HG03571 (cell line): ENCODE results near the gene RPS5.
"Not testable (repeated sequence)": the region's sequence is repeated elsewhere in the genome, so short reads cannot be mapped to it uniquely, and the experiment has no call there.

Experiments used
- ATAC-seq: cut with Tn5 transposase; IDR thresholded peaks from one replicate; pipeline ENCODE4 v1.9.1; 2021; ENCODE audit not compliant: unreplicated experiment

RPS5 gene

DNA sequence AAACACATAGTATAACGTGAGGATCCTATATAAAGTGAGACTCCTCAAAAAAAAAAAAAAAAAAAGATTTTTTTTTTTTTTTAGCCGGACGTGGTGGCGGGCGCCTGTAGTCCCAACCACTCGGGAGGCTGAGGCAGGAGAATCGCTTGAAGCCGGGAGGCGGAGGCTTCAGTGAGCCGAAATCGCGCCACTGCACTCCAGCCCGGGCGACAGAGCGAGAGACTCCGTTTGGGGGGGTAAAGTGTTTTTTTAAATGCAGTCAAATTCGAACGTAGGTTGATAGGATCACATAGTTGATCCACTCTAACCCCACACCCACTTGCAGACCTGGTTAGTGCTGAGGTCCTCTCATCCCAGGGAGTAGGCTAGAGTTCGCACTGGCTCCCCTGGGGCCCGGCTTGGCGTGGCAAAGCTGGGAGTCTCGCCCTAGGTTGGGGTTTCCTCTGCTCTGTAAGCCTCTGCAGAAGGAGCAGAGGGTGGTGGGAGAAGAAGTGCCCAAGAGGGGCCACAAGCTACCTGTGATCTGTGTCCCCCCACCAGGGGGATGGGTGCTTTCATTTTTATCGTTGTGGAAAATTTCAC, 14.9 kb downstream of the RPS5 start:
- no peak for ATAC-seq

DNA sequence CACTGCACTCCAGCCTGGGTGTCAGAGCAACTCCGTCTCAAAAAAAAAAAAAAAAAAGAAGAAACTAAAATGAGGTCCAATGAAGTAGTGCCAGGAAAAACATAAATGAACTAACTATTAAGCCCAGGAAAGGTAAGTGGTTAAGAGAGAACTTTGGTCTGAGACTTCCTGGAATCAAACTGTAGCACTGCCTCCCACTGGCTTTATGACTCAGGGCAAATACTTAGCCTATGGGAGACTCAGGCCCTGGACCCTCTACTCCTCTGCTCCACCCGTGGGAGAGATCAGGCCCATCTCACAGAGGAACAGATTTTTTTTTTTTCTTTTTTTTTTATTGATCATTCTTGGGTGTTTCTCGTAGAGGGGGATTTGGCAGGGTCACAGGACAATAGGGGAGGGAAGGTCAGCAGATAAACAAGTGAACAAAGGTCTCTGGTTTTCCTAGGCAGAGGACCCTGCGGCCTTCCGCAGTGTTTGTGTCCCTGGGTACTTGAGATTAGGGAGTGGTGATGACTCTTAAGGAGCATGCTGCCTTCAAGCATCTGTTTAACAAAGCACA, 16.9 kb downstream of the RPS5 start:
- not testable (repeated sequence) for ATAC-seq

- ATAC-seq: no peak
These were observed 20.0 kb downstream of the RPS5 start for GRCh38 chr19:58406818-58407657.

DNA sequence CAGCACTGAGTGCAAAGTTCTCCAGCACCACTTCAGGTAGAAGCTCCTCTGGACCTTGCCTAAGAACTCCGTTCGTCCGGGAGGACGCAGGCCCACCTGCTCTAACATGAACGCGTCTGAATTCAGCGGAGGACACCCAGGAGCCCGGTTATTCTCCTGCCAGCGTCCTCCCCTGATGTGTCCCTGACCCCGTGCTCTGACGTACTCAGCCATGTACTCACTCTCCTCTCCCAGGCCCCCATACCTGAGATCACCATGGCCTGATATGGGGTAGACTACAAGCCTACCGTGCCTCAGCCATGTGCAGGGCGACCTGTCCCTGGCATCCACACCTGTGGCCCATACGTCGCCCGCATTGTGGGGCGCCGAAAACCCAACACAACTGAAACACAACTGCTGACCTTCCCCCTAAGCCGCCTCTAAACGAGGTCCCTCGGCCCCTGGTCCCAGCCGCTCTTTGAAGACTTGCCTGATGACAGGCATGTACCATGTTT, 20.6 kb downstream of the RPS5 start:
- no peak for ATAC-seq

GRCh38 chr19:58408152-58409009, 21.3 kb downstream of the RPS5 start, which contains the start of gene ZNF584:
Gene ZNF584, plus strand, starts transcription at chr19:58408649. Its CDS starts 499 bp downstream, at chr19:58409148.
- ATAC-seq: peak; percentile 84

DNA sequence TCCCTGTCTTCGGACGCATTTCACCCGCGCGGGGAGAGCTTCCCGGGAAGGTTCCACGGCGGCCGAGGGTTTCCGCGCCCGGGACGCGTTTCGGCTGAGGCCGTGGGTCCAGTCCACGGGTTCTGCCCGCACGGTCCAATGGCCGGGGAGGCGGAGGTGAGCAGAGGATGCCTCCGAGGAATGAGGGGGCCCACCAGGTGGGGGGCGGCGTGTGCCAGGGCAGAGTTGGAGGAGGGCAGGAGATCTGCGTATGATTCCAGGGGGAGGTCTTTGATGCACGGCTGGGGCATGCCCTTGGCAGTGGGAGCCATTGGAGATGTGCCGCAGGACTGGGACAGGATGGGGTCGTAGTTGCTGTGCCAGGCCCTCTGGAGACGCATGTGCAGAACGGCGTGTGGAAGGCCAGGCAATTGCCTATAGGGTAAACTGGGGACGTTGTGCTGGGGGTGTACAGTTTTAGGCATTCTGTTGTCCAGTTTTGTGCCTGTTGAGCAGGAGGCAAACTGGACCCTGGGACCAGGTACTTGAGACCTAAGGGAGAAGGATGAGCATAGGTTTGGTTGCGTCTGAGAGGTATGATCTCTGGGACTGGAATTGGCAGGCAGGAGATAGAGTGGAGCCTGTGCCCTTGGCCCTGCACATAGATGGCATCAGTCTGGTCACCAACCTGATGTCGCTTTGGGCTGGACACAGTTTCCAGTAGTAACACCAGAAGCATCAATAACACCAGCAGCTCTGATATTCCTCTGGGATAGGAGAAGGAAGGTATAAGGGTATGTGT, 22.1 kb downstream of the RPS5 start:
- peak; percentile 15 for ATAC-seq

DNA sequence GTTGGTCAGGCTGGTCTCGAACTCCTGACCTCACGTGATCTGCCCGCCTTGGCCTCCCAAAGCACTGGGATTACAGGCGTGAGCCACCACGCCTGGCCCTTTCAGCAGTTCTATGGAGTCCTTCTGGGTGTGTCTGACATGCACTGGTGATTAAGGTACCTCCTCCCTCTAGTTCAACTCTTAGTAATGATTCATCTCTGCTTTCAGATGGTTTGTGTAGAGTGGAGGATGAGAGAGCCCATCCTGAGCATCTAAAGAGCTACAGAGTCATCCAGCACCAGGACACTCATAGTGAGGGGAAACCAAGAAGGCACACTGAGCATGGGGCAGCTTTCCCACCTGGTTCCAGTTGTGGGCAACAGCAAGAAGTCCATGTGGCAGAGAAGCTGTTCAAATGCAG, 29.5 kb downstream of the RPS5 start:
- ATAC-seq: no peak

DNA sequence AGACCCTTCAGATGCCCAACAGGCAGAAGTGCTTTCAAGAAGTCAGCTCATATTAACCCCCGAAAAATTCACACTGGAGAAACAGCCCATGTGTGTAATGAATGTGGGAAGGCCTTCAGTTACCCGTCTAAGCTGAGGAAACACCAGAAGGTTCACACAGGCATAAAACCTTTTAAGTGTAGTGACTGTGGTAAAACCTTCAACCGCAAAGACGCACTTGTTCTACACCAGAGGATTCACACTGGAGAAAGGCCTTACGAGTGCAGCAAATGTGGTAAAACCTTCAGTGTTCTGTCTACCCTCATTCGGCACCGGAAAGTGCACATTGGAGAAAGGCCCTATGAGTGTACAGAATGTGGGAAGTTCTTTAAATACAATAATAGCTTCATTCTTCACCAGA, 30.0 kb downstream of the RPS5 start:
- no peak for ATAC-seq

DNA sequence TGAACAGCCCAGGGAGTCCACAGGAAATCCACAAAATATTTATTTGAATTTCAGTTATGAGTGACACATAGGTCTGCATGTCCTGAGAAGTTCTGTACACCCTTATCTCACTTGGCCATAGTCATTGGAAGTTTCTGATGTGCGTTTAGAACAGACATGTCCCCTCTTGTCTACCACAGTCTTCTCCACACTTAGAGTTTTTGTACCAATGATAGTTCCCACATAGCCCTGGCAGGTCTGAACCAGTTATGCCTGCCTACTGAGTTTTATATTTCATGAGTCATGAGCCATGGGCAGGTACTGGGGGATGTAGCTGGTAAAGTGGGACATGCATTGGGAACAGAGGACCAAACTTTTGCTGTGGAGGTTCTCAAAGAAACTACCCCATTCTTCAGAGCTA, 41.5 kb downstream of the RPS5 start:
- ATAC-seq: no peak

DNA sequence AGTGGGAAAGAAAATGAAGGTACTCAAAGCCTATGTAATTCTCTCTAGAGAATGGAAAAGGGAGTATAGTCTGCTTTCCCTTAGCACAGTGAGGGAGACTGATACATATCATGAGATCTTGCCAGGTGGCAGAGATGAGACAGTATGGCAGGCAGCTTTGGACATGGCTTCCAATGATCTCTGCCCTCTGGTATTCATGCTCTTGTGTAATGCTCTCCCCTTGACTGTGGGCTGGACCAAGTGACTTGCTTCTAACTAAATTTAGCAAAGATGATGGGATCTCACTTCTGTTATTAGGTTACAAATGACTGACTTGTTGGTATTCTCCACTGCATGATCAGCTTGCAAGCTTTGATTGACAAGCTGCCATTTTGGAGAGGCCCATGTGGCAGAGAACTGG, 42.7 kb downstream of the RPS5 start:
- no peak for ATAC-seq

GRCh38 chr19:58434217-58434616, 47.1 kb downstream of the RPS5 start:
- ATAC-seq: no peak

- ATAC-seq: peak; percentile 91
These were observed 52.8 kb downstream of the RPS5 start, which contains the start of gene ZNF132 for GRCh38 chr19:58439576-58440554. Gene ZNF132, minus strand, starts transcription at chr19:58440153. Its CDS starts 332 bp downstream, at chr19:58439821.

- ATAC-seq: no peak
These were observed 53.5 kb downstream of the RPS5 start for GRCh38 chr19:58440556-58440955.

DNA sequence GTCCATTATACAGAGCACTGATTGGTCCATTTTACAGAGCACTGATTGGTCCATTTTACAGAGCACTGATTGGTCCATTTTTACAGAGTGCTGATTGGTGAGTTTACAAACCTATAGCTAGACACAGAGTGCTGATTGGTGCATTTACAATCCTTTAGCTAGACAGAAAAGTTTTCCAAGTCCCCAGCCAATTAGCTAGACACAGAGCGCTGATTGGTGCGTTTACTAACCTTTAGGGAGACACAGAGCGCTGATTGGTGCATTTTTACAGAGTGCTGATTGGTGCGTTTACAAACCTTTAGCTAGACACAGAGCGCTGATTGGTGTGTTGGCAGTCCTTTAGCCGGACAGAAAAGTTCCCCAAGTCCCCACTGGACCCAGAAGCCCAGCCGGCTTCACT, 55.9 kb downstream of the RPS5 start:
- ATAC-seq: not testable (repeated sequence)
